WTC11 (cell line): ENCODE data around the gene OR10P1.

Experiments
- ATF1 ChIP-seq: sonication (generic); formaldehyde crosslinking; IDR thresholded peaks from 2 replicates; pipeline ENCODE4 v1.8.1; 2023; ENCODE audit warnings: mild to moderate bottlenecking, moderate library complexity, missing genetic modification reagents
- ESRRA ChIP-seq: sonication (generic); formaldehyde crosslinking; IDR thresholded peaks from 2 replicates; pipeline ENCODE4 v1.8.1; 2022; ENCODE audit warnings: mild to moderate bottlenecking, missing genetic modification reagents, borderline replicate concordance
- FOXJ3 ChIP-seq: sonication (generic); formaldehyde crosslinking; IDR thresholded peaks from 2 replicates; pipeline ENCODE4 v1.9.0; 2021; ENCODE audit warnings: missing genetic modification reagents, mild to moderate bottlenecking, borderline replicate concordance
- NFE2L1 ChIP-seq: sonication (generic); formaldehyde crosslinking; IDR thresholded peaks from 2 replicates; pipeline ENCODE4 v1.8.1; 2023; ENCODE audit warnings: missing genetic modification reagents
- NR2C2 ChIP-seq: sonication (generic); formaldehyde crosslinking; IDR thresholded peaks from 2 replicates; pipeline ENCODE4 v1.8.0; 2022; ENCODE audit warnings: mild to moderate bottlenecking, missing genetic modification reagents
- NR3C1 ChIP-seq: sonication (generic); formaldehyde crosslinking; conservative IDR thresholded peaks from 2 replicates; pipeline ENCODE4 v1.8.1; 2023; ENCODE audit warnings: low read depth, mild to moderate bottlenecking, missing genetic modification reagents
- SP1 ChIP-seq: sonication (generic); formaldehyde crosslinking; conservative IDR thresholded peaks from 2 replicates; pipeline ENCODE4 v1.8.1; 2022; ENCODE audit warnings: missing genetic modification reagents
- TCF7 ChIP-seq: sonication (generic); formaldehyde crosslinking; IDR thresholded peaks from 2 replicates; pipeline ENCODE4 v1.8.0; 2022; ENCODE audit warnings: mild to moderate bottlenecking, low read depth, missing genetic modification reagents, moderate library complexity
- ZNF232 ChIP-seq: sonication (generic); formaldehyde crosslinking; IDR thresholded peaks from 2 replicates; pipeline ENCODE4 v1.8.0; 2022; ENCODE audit warnings: mild to moderate bottlenecking, missing genetic modification reagents
- ZNF396 ChIP-seq: fragments of 250-450 bp; sonication (Bioruptor Pico); IDR thresholded peaks from 2 replicates; pipeline ENCODE4 v1.8.0; 2021; ENCODE audit warnings: mild to moderate bottlenecking, moderate library complexity, borderline replicate concordance
- TF ChIP-seq, protein P1 (sequence below): fragments of 200-600 bp; IDR thresholded peaks from 2 replicates; pipeline ENCODE4 v1.8.0; 2022; ENCODE audit warnings: antibody characterized with exemption
- TF ChIP-seq, protein P2 (sequence below): sonication (generic); formaldehyde crosslinking; IDR thresholded peaks from 2 replicates; pipeline ENCODE4 v1.8.1; 2023; ENCODE audit warnings: mild to moderate bottlenecking, moderate library complexity, missing genetic modification reagents
- TF ChIP-seq, protein P3 (sequence below): sonication (generic); formaldehyde crosslinking; IDR thresholded peaks from 2 replicates; pipeline ENCODE4 v1.8.0; 2022; ENCODE audit warnings: mild to moderate bottlenecking, missing genetic modification reagents
- TF ChIP-seq, protein P4 (sequence below): sonication (generic); formaldehyde crosslinking; IDR thresholded peaks from 2 replicates; pipeline ENCODE4 v1.8.1; 2023; ENCODE audit warnings: mild to moderate bottlenecking, missing genetic modification reagents, moderate library complexity

DNA sequence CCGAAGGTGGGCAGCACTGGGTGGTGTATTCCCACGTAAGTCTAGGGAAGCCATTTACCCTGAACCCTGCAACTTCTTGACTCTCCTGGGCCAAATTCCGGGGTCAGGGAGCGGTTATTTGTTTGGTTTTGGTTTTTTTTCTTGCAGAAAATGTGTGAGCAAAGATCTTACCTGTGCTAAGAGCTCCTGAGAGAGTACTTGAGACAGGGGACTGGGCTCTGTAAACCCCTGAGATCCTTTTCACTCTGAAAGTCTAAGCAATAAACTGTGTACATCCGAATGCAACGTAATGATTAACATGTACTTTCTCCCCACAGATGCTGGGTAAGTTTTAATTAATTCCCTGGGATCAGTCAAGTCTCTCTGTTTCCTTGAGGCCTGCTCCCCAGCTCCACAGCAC, 21.5 kb downstream of the OR10P1 start:
- TF ChIP-seq, protein P1, sequence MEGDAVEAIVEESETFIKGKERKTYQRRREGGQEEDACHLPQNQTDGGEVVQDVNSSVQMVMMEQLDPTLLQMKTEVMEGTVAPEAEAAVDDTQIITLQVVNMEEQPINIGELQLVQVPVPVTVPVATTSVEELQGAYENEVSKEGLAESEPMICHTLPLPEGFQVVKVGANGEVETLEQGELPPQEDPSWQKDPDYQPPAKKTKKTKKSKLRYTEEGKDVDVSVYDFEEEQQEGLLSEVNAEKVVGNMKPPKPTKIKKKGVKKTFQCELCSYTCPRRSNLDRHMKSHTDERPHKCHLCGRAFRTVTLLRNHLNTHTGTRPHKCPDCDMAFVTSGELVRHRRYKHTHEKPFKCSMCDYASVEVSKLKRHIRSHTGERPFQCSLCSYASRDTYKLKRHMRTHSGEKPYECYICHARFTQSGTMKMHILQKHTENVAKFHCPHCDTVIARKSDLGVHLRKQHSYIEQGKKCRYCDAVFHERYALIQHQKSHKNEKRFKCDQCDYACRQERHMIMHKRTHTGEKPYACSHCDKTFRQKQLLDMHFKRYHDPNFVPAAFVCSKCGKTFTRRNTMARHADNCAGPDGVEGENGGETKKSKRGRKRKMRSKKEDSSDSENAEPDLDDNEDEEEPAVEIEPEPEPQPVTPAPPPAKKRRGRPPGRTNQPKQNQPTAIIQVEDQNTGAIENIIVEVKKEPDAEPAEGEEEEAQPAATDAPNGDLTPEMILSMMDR: no peak
- TF ChIP-seq ATF1 (CRISPR knock-in tag) (no peak), ZNF232 (CRISPR knock-in tag) (no peak), NR3C1 (no peak), FOXJ3 (CRISPR knock-in tag) (no peak), ZNF396 (CRISPR knock-in tag) (no peak), SP1 (CRISPR knock-in tag) (no peak), ESRRA (CRISPR knock-in tag) (no peak), NFE2L1 (CRISPR knock-in tag) (no peak), NR2C2 (CRISPR knock-in tag) (no peak), TCF7 (no peak)
- TF ChIP-seq, protein P2, sequence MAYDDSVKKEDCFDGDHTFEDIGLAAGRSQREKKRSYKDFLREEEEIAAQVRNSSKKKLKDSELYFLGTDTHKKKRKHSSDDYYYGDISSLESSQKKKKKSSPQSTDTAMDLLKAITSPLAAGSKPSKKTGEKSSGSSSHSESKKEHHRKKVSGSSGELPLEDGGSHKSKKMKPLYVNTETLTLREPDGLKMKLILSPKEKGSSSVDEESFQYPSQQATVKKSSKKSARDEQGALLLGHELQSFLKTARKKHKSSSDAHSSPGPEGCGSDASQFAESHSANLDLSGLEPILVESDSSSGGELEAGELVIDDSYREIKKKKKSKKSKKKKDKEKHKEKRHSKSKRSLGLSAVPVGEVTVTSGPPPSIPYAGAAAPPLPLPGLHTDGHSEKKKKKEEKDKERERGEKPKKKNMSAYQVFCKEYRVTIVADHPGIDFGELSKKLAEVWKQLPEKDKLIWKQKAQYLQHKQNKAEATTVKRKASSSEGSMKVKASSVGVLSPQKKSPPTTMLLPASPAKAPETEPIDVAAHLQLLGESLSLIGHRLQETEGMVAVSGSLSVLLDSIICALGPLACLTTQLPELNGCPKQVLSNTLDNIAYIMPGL: no peak
- TF ChIP-seq, protein P3, sequence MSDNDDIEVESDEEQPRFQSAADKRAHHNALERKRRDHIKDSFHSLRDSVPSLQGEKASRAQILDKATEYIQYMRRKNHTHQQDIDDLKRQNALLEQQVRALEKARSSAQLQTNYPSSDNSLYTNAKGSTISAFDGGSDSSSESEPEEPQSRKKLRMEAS (CRISPR knock-in tag): no peak
- TF ChIP-seq, protein P4, sequence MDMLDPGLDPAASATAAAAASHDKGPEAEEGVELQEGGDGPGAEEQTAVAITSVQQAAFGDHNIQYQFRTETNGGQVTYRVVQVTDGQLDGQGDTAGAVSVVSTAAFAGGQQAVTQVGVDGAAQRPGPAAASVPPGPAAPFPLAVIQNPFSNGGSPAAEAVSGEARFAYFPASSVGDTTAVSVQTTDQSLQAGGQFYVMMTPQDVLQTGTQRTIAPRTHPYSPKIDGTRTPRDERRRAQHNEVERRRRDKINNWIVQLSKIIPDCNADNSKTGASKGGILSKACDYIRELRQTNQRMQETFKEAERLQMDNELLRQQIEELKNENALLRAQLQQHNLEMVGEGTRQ (CRISPR knock-in tag): no peak
